Activated naive CD4-positive, alpha-beta T cell treated with anti-CD3 and anti-CD28 coated beads, Interleukin-2, amount 50 U/mL, for 24 hours (primary cell): Measurements from ENCODE around the gene TTC31.
"Not testable (repeated sequence)": the region's sequence is repeated elsewhere in the genome, so short reads cannot be mapped to it uniquely, and the experiment has no call there.

Source experiments
- H3K27ac Mint-ChIP-seq: one replicate; pipeline ENCODE4 v1.8.0; 2021; ENCODE audit warnings: mild to moderate bottlenecking, mixed read lengths
- H3K27me3 Mint-ChIP-seq: one replicate; pipeline ENCODE4 v1.8.0; 2021; ENCODE audit warnings: mixed read lengths
- H3K36me3 Mint-ChIP-seq: one replicate; pipeline ENCODE4 v1.8.0; 2021; ENCODE audit warnings: mixed read lengths
- H3K4me1 Mint-ChIP-seq: one replicate; pipeline ENCODE4 v1.8.0; 2021; ENCODE audit warnings: mixed read lengths
- H3K4me3 Mint-ChIP-seq: one replicate; pipeline ENCODE4 v1.8.0; 2021; ENCODE audit warnings: mild to moderate bottlenecking, mixed read lengths
- H3K9me3 Mint-ChIP-seq: one replicate; pipeline ENCODE4 v1.8.0; 2021; ENCODE audit warnings: mixed read lengths

TTC31 gene

GRCh38 chr2:74482801-74483674 is at the start of gene TTC31, which contains the start of gene CCDC142:
TTC31 (plus strand) TSS chr2:74483081; CDS start chr2:74483096, 15 bp downstream.
CCDC142 (minus strand) TSS chr2:74482998; CDS start chr2:74482837, 161 bp downstream.
- no peaks in the 10 kb centered on the region for H3K9me3 Mint-ChIP-seq
- no peaks in the 10 kb centered on the region for H3K27me3 Mint-ChIP-seq
- peaks cover 41% of the 10 kb centered on the region for H3K4me1 Mint-ChIP-seq
- peaks cover 10% of the 10 kb centered on the region for H3K36me3 Mint-ChIP-seq
- peak within 1 kb of the TSS; percentile 100 for H3K27ac Mint-ChIP-seq
- H3K4me3 Mint-ChIP-seq, result peak within 1 kb of the TSS; percentile 99

GRCh38 chr2:74436111-74436805 is 46.6 kb upstream of the TTC31 start:
- no peaks in the 10 kb centered on the region for H3K36me3 Mint-ChIP-seq
- no peak overlapping the region for H3K4me3 Mint-ChIP-seq
- H3K9me3 Mint-ChIP-seq, result no peaks in the 10 kb centered on the region
- H3K27ac Mint-ChIP-seq, result no peak overlapping the region
- H3K4me1 Mint-ChIP-seq, result peaks cover 4% of the 10 kb centered on the region
- H3K27me3 Mint-ChIP-seq, result peaks cover 8% of the 10 kb centered on the region

- H3K27ac Mint-ChIP-seq, result peak overlapping the region; percentile 27
- H3K9me3 Mint-ChIP-seq, result no peaks in the 10 kb centered on the region
Observed at GRCh38 chr2:74436848-74437695, 45.8 kb upstream of the TTC31 start.

GRCh38 chr2:74438248-74438647 is 44.6 kb upstream of the TTC31 start:
- Mint-ChIP-seq H3K27me3 (peaks cover 12% of the 10 kb centered on the region), H3K27ac (peak overlapping the region; percentile 15), H3K36me3 (no peaks in the 10 kb centered on the region), H3K4me3 (no peak overlapping the region), H3K4me1 (peaks cover 8% of the 10 kb centered on the region), H3K9me3 (no peaks in the 10 kb centered on the region)

More at GRCh38 chr2:74436848-74437695, 45.8 kb upstream of the TTC31 start:
- H3K36me3 Mint-ChIP-seq, result no peaks in the 10 kb centered on the region
- no peak overlapping the region for H3K4me3 Mint-ChIP-seq
- H3K4me1 Mint-ChIP-seq, result peaks cover 4% of the 10 kb centered on the region
- H3K27me3 Mint-ChIP-seq, result peaks cover 8% of the 10 kb centered on the region

- Mint-ChIP-seq H3K36me3 (no peaks in the 10 kb centered on the region), H3K27me3 (peaks cover 14% of the 10 kb centered on the region), H3K4me3 (no peak overlapping the region), H3K9me3 (no peaks in the 10 kb centered on the region), H3K27ac (no peak overlapping the region), H3K4me1 (peaks cover 8% of the 10 kb centered on the region)
Observed at GRCh38 chr2:74439373-74439772, 43.5 kb upstream of the TTC31 start.

GRCh38 chr2:74439803-74440377 is 43.0 kb upstream of the TTC31 start:
- no peaks in the 10 kb centered on the region for H3K9me3 Mint-ChIP-seq
- peak overlapping the region; percentile 60 for H3K4me3 Mint-ChIP-seq
- peaks cover 16% of the 10 kb centered on the region for H3K27me3 Mint-ChIP-seq
- peaks cover 8% of the 10 kb centered on the region for H3K4me1 Mint-ChIP-seq
- no peaks in the 10 kb centered on the region for H3K36me3 Mint-ChIP-seq
- no peak overlapping the region for H3K27ac Mint-ChIP-seq

GRCh38 chr2:74440378-74441169 is 42.3 kb upstream of the TTC31 start:
- H3K4me3 Mint-ChIP-seq, result peak overlapping the region; percentile 60
- no peaks in the 10 kb centered on the region for H3K9me3 Mint-ChIP-seq
- peaks cover 8% of the 10 kb centered on the region for H3K4me1 Mint-ChIP-seq
- H3K27me3 Mint-ChIP-seq, result peaks cover 18% of the 10 kb centered on the region
- no peak overlapping the region for H3K27ac Mint-ChIP-seq
- H3K36me3 Mint-ChIP-seq, result no peaks in the 10 kb centered on the region

- Mint-ChIP-seq H3K4me1 (peaks cover 8% of the 10 kb centered on the region), H3K27me3 (peaks cover 18% of the 10 kb centered on the region), H3K27ac (no peak overlapping the region)
Observed at GRCh38 chr2:74441170-74441689, 41.7 kb upstream of the TTC31 start.

GRCh38 chr2:74441690-74442482 is 41.0 kb upstream of the TTC31 start, which contains the start of gene RTKN:
RTKN (minus strand) TSS chr2:74441937; CDS start chr2:74441816, 121 bp downstream.
- peak within 1 kb of the TSS; percentile 82 for H3K4me3 Mint-ChIP-seq
- no peak within 1 kb of the TSS for H3K27ac Mint-ChIP-seq
- H3K27me3 Mint-ChIP-seq, result peaks cover 18% of the 10 kb centered on the region
- H3K4me1 Mint-ChIP-seq, result peaks cover 8% of the 10 kb centered on the region
- H3K36me3 Mint-ChIP-seq, result no peaks in the 10 kb centered on the region
- H3K9me3 Mint-ChIP-seq, result no peaks in the 10 kb centered on the region

More at GRCh38 chr2:74441170-74441689, 41.7 kb upstream of the TTC31 start:
- no peak overlapping the region for H3K4me3 Mint-ChIP-seq
- H3K36me3 Mint-ChIP-seq, result no peaks in the 10 kb centered on the region
- no peaks in the 10 kb centered on the region for H3K9me3 Mint-ChIP-seq

GRCh38 chr2:74442483-74443297 is 40.2 kb upstream of the TTC31 start:
- Mint-ChIP-seq H3K27me3 (peaks cover 18% of the 10 kb centered on the region), H3K4me3 (peak overlapping the region; percentile 82)
- not testable (repeated sequence) for H3K9me3 Mint-ChIP-seq, H3K36me3 Mint-ChIP-seq, H3K27ac Mint-ChIP-seq, H3K4me1 Mint-ChIP-seq

GRCh38 chr2:74444498-74445318 is 38.2 kb upstream of the TTC31 start:
- peaks cover 8% of the 10 kb centered on the region for H3K4me1 Mint-ChIP-seq
- H3K27ac Mint-ChIP-seq, result no peak overlapping the region
- peaks cover 14% of the 10 kb centered on the region for H3K27me3 Mint-ChIP-seq
- no peaks in the 10 kb centered on the region for H3K9me3 Mint-ChIP-seq
- no peaks in the 10 kb centered on the region for H3K36me3 Mint-ChIP-seq
- no peak overlapping the region for H3K4me3 Mint-ChIP-seq
